NCI-H2171 treated with DMSO at 0.1 percent for 48 hours (cell line): Measurements from ENCODE around the gene PCF11.
"Not testable (repeated sequence)": the region's sequence is repeated elsewhere in the genome, so short reads cannot be mapped to it uniquely, and the experiment has no call there.

Experiments used
- DNase-seq: peaks from one replicate; lab custom pipeline; 2025; lab: John Stamatoyannopoulos, UW

Gene PCF11

GRCh38 chr11:83193315-83194280 lies 36.7 kb downstream of the PCF11 start, which contains the start of gene ANKRD42:
TSS of gene ANKRD42 (plus strand) at chr11:83193712. CDS start at chr11:83194671, 959 bp downstream.
- DNase-seq = peak; percentile 80

GRCh38 chr11:83194281-83195142 lies 37.6 kb downstream of the PCF11 start:
- peak; percentile 5 for DNase-seq

- DNase-seq = no peak
Measured at GRCh38 chr11:83195143-83195466, 38.2 kb downstream of the PCF11 start.

GRCh38 chr11:83195649-83196048 lies 38.7 kb downstream of the PCF11 start:
- no peak for DNase-seq

GRCh38 chr11:83200035-83200434 lies 43.1 kb downstream of the PCF11 start:
- no peak for DNase-seq

GRCh38 chr11:83205608-83206185 lies 48.8 kb downstream of the PCF11 start:
- DNase-seq = no peak

GRCh38 chr11:83206221-83206620 lies 49.3 kb downstream of the PCF11 start:
- no peak for DNase-seq

GRCh38 chr11:83206771-83207382 lies 49.9 kb downstream of the PCF11 start:
- not testable (repeated sequence) for DNase-seq

GRCh38 chr11:83219095-83219494 lies 62.2 kb downstream of the PCF11 start:
- no peak for DNase-seq

- no peak for DNase-seq
Measured at GRCh38 chr11:83220260-83220659, 63.3 kb downstream of the PCF11 start.

- DNase-seq = no peak
Measured at GRCh38 chr11:83221694-83222093, 64.8 kb downstream of the PCF11 start.

GRCh38 chr11:83222499-83222898 lies 65.6 kb downstream of the PCF11 start:
- no peak for DNase-seq

GRCh38 chr11:83223457-83223856 lies 66.5 kb downstream of the PCF11 start:
- no peak for DNase-seq

- no peak for DNase-seq
Measured at GRCh38 chr11:83235825-83236224, 78.9 kb downstream of the PCF11 start.
